HTR-8/SVneo (cell line): ENCODE measurements around the gene TYROBP.
"Not testable (repeated sequence)": the region's sequence is repeated elsewhere in the genome, so short reads cannot be mapped to it uniquely, and the experiment has no call there.

Experiments
- DNase-seq: peaks from one replicate; pipeline ENCODE4 v3.0.0; 2011; ENCODE audit warnings: low spot score, mixed read lengths; ENCODE audit not compliant: insufficient read length
- FAIRE-seq: peaks from 2 replicates; lab custom pipeline; 2011; peaks lifted over from hg19 to GRCh38; lab: Jason Lieb, UNC

TYROBP gene

GRCh38 chr19:35908010-35908441, at the start of gene TYROBP:
TYROBP (minus strand) TSS chr19:35908295; CDS start chr19:35908228, 67 bp downstream.
- DNase-seq (no peak), FAIRE-seq (no peak)

- not testable (repeated sequence) for DNase-seq, FAIRE-seq
Measured at GRCh38 chr19:35957411-35957810, 49.3 kb upstream of the TYROBP start.

- no peak for FAIRE-seq
- no peak for DNase-seq
Measured at GRCh38 chr19:35955881-35956634, 48.0 kb upstream of the TYROBP start.

- peak; percentile 9 for FAIRE-seq
- DNase-seq, result no peak
Measured at GRCh38 chr19:35949131-35949530, 41.0 kb upstream of the TYROBP start.

GRCh38 chr19:35946203-35946602, 38.1 kb upstream of the TYROBP start:
- no peak for FAIRE-seq
- no peak for DNase-seq

GRCh38 chr19:35945121-35945790, 37.2 kb upstream of the TYROBP start:
- no peak for FAIRE-seq
- no peak for DNase-seq

- FAIRE-seq (no peak), DNase-seq (no peak)
Measured at GRCh38 chr19:35944556-35944955, 36.5 kb upstream of the TYROBP start.

GRCh38 chr19:35943321-35944301, 35.5 kb upstream of the TYROBP start:
- no peak for DNase-seq
- FAIRE-seq, result no peak

GRCh38 chr19:35942235-35942634, 34.1 kb upstream of the TYROBP start:
- no peak for FAIRE-seq

GRCh38 chr19:35940839-35941238, 32.7 kb upstream of the TYROBP start:
- DNase-seq (no peak), FAIRE-seq (no peak)

More at GRCh38 chr19:35942235-35942634, 34.1 kb upstream of the TYROBP start:
- DNase-seq, result no peak

GRCh38 chr19:35940078-35940775, 32.1 kb upstream of the TYROBP start:
- DNase-seq (no peak), FAIRE-seq (no peak)

- FAIRE-seq, result no peak
- DNase-seq, result no peak
Measured at GRCh38 chr19:35939307-35940077, 31.4 kb upstream of the TYROBP start.

GRCh38 chr19:35938282-35939224, 30.5 kb upstream of the TYROBP start:
- FAIRE-seq (peak; percentile 59), DNase-seq (no peak)

- DNase-seq, result no peak
- no peak for FAIRE-seq
Measured at GRCh38 chr19:35937345-35938281, 29.5 kb upstream of the TYROBP start.

GRCh38 chr19:35936738-35937268, 28.7 kb upstream of the TYROBP start:
- FAIRE-seq (no peak), DNase-seq (no peak)

GRCh38 chr19:35935911-35936737, 28.0 kb upstream of the TYROBP start, which contains the start of gene LRFN3:
LRFN3 (plus strand) TSS chr19:35936374; CDS start chr19:35939426, 3,052 bp downstream.
- DNase-seq (peak; percentile 74), FAIRE-seq (peak; percentile 23)
